ENCODE results near the gene ALDH1L2. TPM values are rescaled to one million over a fixed set of nuclear protein-coding genes. Genes with fewer than 3 reads are reported as not detected.
A peak's percentile ranks its signal among the peaks of the same experiment; 100 is the strongest.

ALDH1L2 gene
- total RNA-seq, 1 experiment from 2014 or later: 2.2 TPM

- in situ Hi-C loops (cut with HindIII; ENCODE audit: low sequenced_read_pairs): no loop called here
- no peak for DNase-seq (ENCODE audit: low spot score)
Observed at GRCh38 chr12:105089817-105090216, 5.6 kb upstream of the ALDH1L2 start.

- in situ Hi-C loops (cut with HindIII; ENCODE audit: low sequenced_read_pairs): no loop called here
- peak; percentile 34 for DNase-seq (ENCODE audit: low spot score)
Observed at GRCh38 chr12:105085501-105085900, 1.2 kb upstream of the ALDH1L2 start.

- in situ Hi-C loops (cut with HindIII; ENCODE audit: low sequenced_read_pairs): no loop called here
- peak; percentile 77 for DNase-seq (ENCODE audit: low spot score)
Observed at GRCh38 chr12:105083551-105084105, 630 bp downstream of the ALDH1L2 start.

GRCh38 chr12:105083031-105083430 is 1.2 kb downstream of the ALDH1L2 start:
- in situ Hi-C loops (cut with HindIII; ENCODE audit: low sequenced_read_pairs): no loop called here
- DNase-seq (ENCODE audit: low spot score): peak; percentile 43

- DNase-seq (ENCODE audit: low spot score): no peak
- in situ Hi-C loops (cut with HindIII; ENCODE audit: low sequenced_read_pairs): no loop called here
Observed at GRCh38 chr12:105078712-105079570, 5.3 kb downstream of the ALDH1L2 start.

- in situ Hi-C loops (cut with HindIII; ENCODE audit: low sequenced_read_pairs): no loop called here
Observed at GRCh38 chr12:105077435-105077834, 6.8 kb downstream of the ALDH1L2 start.

GRCh38 chr12:105076913-105077312 is 7.3 kb downstream of the ALDH1L2 start:
- DNase-seq (ENCODE audit: low spot score): no peak
- in situ Hi-C loops (cut with HindIII; ENCODE audit: low sequenced_read_pairs): no loop called here

More at GRCh38 chr12:105077435-105077834, 6.8 kb downstream of the ALDH1L2 start:
- DNase-seq (ENCODE audit: low spot score): no peak

GRCh38 chr12:105076098-105076497 is 8.2 kb downstream of the ALDH1L2 start:
- no peak for DNase-seq (ENCODE audit: low spot score)
- in situ Hi-C loops (cut with HindIII; ENCODE audit: low sequenced_read_pairs): no loop called here

- DNase-seq (ENCODE audit: low spot score): no peak
- in situ Hi-C loops (cut with HindIII; ENCODE audit: low sequenced_read_pairs): no loop called here
Observed at GRCh38 chr12:105072888-105073488, 11.3 kb downstream of the ALDH1L2 start.

GRCh38 chr12:105071981-105072380 is 12.3 kb downstream of the ALDH1L2 start:
- in situ Hi-C loops (cut with HindIII; ENCODE audit: low sequenced_read_pairs): no loop called here
- DNase-seq (ENCODE audit: low spot score): no peak

GRCh38 chr12:105069936-105070702 is 14.1 kb downstream of the ALDH1L2 start:
- in situ Hi-C loops (cut with HindIII; ENCODE audit: low sequenced_read_pairs): no loop called here
- no peak for DNase-seq (ENCODE audit: low spot score)

- no peak for DNase-seq (ENCODE audit: low spot score)
- in situ Hi-C loops (cut with HindIII; ENCODE audit: low sequenced_read_pairs): no loop called here
Observed at GRCh38 chr12:105067511-105068031, 16.7 kb downstream of the ALDH1L2 start.

- no peak for DNase-seq (ENCODE audit: low spot score)
- in situ Hi-C loops (cut with HindIII; ENCODE audit: low sequenced_read_pairs): no loop called here
Observed at GRCh38 chr12:105064564-105065178, 19.6 kb downstream of the ALDH1L2 start.

- no peak for DNase-seq (ENCODE audit: low spot score)
- in situ Hi-C loops (cut with HindIII; ENCODE audit: low sequenced_read_pairs): no loop called here
Observed at GRCh38 chr12:105060715-105061378, 23.4 kb downstream of the ALDH1L2 start.

- no peak for DNase-seq (ENCODE audit: low spot score)
- in situ Hi-C loops (cut with HindIII; ENCODE audit: low sequenced_read_pairs): no loop called here
Observed at GRCh38 chr12:105057174-105057573, 27.1 kb downstream of the ALDH1L2 start.

- peak; percentile 81 for DNase-seq (ENCODE audit: low spot score)
- in situ Hi-C loops (cut with HindIII; ENCODE audit: low sequenced_read_pairs): no loop called here
Observed at GRCh38 chr12:105053116-105053572, 31.1 kb downstream of the ALDH1L2 start.

- in situ Hi-C loops (cut with HindIII; ENCODE audit: low sequenced_read_pairs): no loop called here
- no peak for DNase-seq (ENCODE audit: low spot score)
Observed at GRCh38 chr12:105051981-105052380, 32.3 kb downstream of the ALDH1L2 start.

- no peak for DNase-seq (ENCODE audit: low spot score)
- in situ Hi-C loops (cut with HindIII; ENCODE audit: low sequenced_read_pairs): no loop called here
Observed at GRCh38 chr12:105048315-105048714, 35.9 kb downstream of the ALDH1L2 start.

Data from G401 (cell line).